Panc1 (cell line): ENCODE data around the gene PLCG1. TPM values are rescaled to one million over a fixed set of nuclear protein-coding genes. Genes with fewer than 3 reads are reported as not detected.

Experiments used
- ATAC-seq: fragments of 200-7000 bp; cut with Tn5 transposase; 2 replicates; pipeline ENCODE4 v1.9.1; 2020; ENCODE audit warnings: mild to moderate bottlenecking, moderate library complexity
- BruUV-seq: library from RNA; stranded (reverse); fragments of 400-500 nt; replicated peaks from 2 replicates; lab custom pipeline; 2021; lab: Mats Ljungman, UMichigan
- CTCF ChIA-PET: fragments of 300-600 bp; sonication (Branson Sonifier 250); formaldehyde crosslinking; loops from one replicate; lab custom pipeline; 2022; ENCODE audit warnings: antibody characterized with exemption; lab: Charles Lee
- POLR2A ChIA-PET: fragments of 300-600 bp; sonication (Branson Sonifier 250); formaldehyde crosslinking; loops from one replicate; lab custom pipeline; 2022; ENCODE audit warnings: antibody characterized with exemption; lab: Charles Lee
- DNase-seq: peaks from one replicate; pipeline ENCODE4 v3.0.0-alpha.2; 2010; ENCODE audit warnings: low read depth, low spot score
- H3K27ac ChIP-seq: 2 replicates; pipeline ENCODE4 v1.5.1; 2011; ENCODE audit warnings: mild to moderate bottlenecking, low read length, inconsistent platforms
- H3K27me3 ChIP-seq: fragments of 200-500 bp; sonication (Bioruptor generic); 2 replicates; pipeline ENCODE4 v1.6.0; 2014; ENCODE audit warnings: low read length, inconsistent platforms; ENCODE audit not compliant: control insufficient read depth, insufficient read depth
- H3K36me3 ChIP-seq: fragments of 200-500 bp; sonication (Bioruptor generic); 2 replicates; pipeline ENCODE4 v1.5.1; 2014; ENCODE audit warnings: inconsistent platforms, mild to moderate bottlenecking, low read length, moderate library complexity; ENCODE audit not compliant: control insufficient read depth, insufficient read depth
- H3K4me1 ChIP-seq: 2 replicates; pipeline ENCODE4 v1.5.1; 2011; ENCODE audit warnings: inconsistent platforms, mild to moderate bottlenecking, low read length, moderate library complexity; ENCODE audit not compliant: control insufficient read depth, insufficient read depth
- H3K4me3 ChIP-seq, 2 experiments: 2 replicates each; pipeline ENCODE4 v1.5.1; 2011 to 2012; ENCODE audit warnings: low read depth in 2 of 2, low read length in 2 of 2, mild to moderate bottlenecking in 2 of 2, inconsistent platforms in 1 of 2, moderate library complexity in 1 of 2
- H3K9me3 ChIP-seq: fragments of 200-500 bp; sonication (Bioruptor generic); 2 replicates; pipeline ENCODE4 v1.5.1; 2014; ENCODE audit warnings: low read depth, mild to moderate bottlenecking, inconsistent platforms, low read length, moderate library complexity; ENCODE audit not compliant: control insufficient read depth, insufficient read depth
- POLR2AphosphoS5 ChIP-seq: IDR thresholded peaks from 2 replicates; pipeline ENCODE4 v1.6.1; 2012; ENCODE audit warnings: mild to moderate bottlenecking, low read depth, low read length, moderate library complexity
- SIN3A ChIP-seq: IDR thresholded peaks from 2 replicates; pipeline ENCODE4 v1.6.1; 2012; ENCODE audit warnings: low read depth, mild to moderate bottlenecking, low read length, moderate library complexity, borderline replicate concordance; ENCODE audit not compliant: insufficient read depth
- TCF7L2 ChIP-seq: IDR thresholded peaks from 2 replicates; pipeline ENCODE4 v1.6.1; 2011; ENCODE audit warnings: mild to moderate bottlenecking, low read depth, low read length, inconsistent platforms
- in situ Hi-C: cut with HindIII; loops from 2 replicates; pipeline ENCODE4 v1.10.0; 2016; ENCODE audit warnings: low sequenced_read_pairs, low pct_unique_long_range_greater_than_20kb
- intact Hi-C: fragments of 100-400 bp; cut with micrococcal nuclease; formaldehyde crosslinking; loops from one replicate; pipeline ENCODE4 v1.10.0; 2022; ENCODE audit not compliant: unreplicated experiment
- total RNA-seq: library from RNA; stranded (reverse); gene quantifications from one replicate; pipeline ENCODE4 v1.2.1, GENCODE V29; 2021; ENCODE audit not compliant: unreplicated experiment
- TF ChIP-seq, protein P1 (sequence below): fragments of 450-650 bp; IDR thresholded peaks from 2 replicates; pipeline ENCODE4 v1.5.1; 2017; ENCODE audit warnings: mild to moderate bottlenecking
- TF ChIP-seq, protein P2 (sequence below), 2 experiments: IDR thresholded peaks; 2 replicates each; pipeline ENCODE4 v1.6.1; 2011 to 2012; ENCODE audit warnings: low read depth in 2 of 2, control low read depth in 1 of 2, low read length in 1 of 2, mild to moderate bottlenecking in 1 of 2, moderate library complexity in 1 of 2; ENCODE audit not compliant: insufficient read depth in 1 of 2

PLCG1 gene
- total RNA-seq, 1 experiment from 2014 or later: 159 TPM

DNA sequence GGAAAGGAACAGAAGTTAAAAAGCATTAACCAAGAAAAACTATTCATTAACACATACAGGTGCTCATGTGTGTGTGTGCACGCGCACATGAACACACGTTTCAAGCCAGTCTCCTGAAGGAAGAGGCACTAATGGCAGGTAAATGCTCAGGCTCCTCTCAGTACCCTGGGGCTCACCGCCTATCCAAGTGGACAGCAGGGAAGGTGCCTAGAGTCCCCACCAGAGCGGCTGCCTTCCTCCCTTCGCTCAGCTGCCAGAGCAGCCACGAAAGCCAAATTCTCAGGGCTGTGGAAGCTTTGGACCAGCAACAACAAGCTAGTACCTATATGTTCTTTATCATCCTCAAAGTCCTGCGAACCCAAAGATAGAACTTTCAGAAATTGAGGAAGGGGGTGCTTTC is 42.6 kb downstream of the PLCG1 start:
- no peak for DNase-seq
- TF ChIP-seq, protein P1, sequence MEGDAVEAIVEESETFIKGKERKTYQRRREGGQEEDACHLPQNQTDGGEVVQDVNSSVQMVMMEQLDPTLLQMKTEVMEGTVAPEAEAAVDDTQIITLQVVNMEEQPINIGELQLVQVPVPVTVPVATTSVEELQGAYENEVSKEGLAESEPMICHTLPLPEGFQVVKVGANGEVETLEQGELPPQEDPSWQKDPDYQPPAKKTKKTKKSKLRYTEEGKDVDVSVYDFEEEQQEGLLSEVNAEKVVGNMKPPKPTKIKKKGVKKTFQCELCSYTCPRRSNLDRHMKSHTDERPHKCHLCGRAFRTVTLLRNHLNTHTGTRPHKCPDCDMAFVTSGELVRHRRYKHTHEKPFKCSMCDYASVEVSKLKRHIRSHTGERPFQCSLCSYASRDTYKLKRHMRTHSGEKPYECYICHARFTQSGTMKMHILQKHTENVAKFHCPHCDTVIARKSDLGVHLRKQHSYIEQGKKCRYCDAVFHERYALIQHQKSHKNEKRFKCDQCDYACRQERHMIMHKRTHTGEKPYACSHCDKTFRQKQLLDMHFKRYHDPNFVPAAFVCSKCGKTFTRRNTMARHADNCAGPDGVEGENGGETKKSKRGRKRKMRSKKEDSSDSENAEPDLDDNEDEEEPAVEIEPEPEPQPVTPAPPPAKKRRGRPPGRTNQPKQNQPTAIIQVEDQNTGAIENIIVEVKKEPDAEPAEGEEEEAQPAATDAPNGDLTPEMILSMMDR: no peak
- no peak for TF ChIP-seq TCF7L2
- TF ChIP-seq, protein P2, sequence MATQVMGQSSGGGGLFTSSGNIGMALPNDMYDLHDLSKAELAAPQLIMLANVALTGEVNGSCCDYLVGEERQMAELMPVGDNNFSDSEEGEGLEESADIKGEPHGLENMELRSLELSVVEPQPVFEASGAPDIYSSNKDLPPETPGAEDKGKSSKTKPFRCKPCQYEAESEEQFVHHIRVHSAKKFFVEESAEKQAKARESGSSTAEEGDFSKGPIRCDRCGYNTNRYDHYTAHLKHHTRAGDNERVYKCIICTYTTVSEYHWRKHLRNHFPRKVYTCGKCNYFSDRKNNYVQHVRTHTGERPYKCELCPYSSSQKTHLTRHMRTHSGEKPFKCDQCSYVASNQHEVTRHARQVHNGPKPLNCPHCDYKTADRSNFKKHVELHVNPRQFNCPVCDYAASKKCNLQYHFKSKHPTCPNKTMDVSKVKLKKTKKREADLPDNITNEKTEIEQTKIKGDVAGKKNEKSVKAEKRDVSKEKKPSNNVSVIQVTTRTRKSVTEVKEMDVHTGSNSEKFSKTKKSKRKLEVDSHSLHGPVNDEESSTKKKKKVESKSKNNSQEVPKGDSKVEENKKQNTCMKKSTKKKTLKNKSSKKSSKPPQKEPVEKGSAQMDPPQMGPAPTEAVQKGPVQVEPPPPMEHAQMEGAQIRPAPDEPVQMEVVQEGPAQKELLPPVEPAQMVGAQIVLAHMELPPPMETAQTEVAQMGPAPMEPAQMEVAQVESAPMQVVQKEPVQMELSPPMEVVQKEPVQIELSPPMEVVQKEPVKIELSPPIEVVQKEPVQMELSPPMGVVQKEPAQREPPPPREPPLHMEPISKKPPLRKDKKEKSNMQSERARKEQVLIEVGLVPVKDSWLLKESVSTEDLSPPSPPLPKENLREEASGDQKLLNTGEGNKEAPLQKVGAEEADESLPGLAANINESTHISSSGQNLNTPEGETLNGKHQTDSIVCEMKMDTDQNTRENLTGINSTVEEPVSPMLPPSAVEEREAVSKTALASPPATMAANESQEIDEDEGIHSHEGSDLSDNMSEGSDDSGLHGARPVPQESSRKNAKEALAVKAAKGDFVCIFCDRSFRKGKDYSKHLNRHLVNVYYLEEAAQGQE (IDR thresholded peaks at IDR 0.05; ENCODE audit: insufficient read depth in 1 of 2, low read depth in 2 of 2, low read length in 1 of 2): no peak
- TF ChIP-seq SIN3A: no peak
- no peak for TF ChIP-seq POLR2AphosphoS5
- Histone ChIP-seq H3K27me3 (no peaks in the 10 kb centered on the region), H3K36me3 (no peaks in the 10 kb centered on the region; the same call in 1 of the 2 replicates), H3K27ac (no peak overlapping the region), H3K4me3 (no peak overlapping the region), H3K4me1 (no peaks in the 10 kb centered on the region), H3K9me3 (no peaks in the 10 kb centered on the region)
- ChIA-PET CTCF (no interaction called here), POLR2A (no interaction called here)
- no peak for ATAC-seq
- in situ Hi-C loops (no loop called here), intact Hi-C loops (no loop called here)
- no TSS peak for BruUV-seq

DNA sequence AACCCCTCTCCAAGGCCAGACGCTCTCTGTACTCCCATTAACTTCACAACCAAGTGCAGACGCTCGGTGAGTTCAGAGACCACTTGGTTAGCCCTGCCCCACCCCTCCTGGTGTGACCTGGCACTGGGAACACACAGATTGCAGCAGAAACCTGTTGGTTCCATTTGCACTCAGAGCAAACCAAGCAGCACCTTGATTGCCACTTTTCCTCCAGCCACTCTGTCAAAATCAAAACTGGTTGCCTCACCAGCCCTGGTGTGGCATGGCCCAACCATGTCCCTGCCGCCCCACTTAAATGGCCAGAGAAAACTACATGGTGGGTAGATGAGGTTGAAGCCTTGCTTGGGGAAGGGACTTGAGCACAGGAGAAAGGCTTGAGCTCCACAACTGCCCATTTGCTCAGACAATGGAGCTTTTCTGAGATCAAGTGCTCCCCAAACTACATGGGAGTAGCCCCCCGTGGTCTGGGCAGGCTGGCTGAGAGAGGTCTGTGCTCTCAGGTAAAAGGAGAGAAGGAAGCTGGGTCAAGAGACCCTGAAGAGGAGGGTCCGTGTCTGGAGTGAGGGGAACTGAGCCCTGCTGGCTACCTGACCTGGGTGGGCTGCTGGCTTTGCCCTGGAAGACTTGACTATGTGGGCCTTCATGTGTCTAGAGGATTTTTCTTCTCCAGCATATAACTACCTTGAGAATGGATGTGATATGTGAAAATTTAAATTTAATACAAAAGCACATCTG is 43.4 kb downstream of the PLCG1 start:
- no peak overlapping the region for H3K27ac ChIP-seq
- no peaks in the 10 kb centered on the region for H3K4me1 ChIP-seq
- in situ Hi-C loops (no loop called here), intact Hi-C loops (no loop called here)
- TF ChIP-seq SIN3A (no peak), TCF7L2 (no peak), POLR2AphosphoS5 (no peak)
- TF ChIP-seq, protein P1: no peak
- TF ChIP-seq, protein P2 (IDR thresholded peaks at IDR 0.05; ENCODE audit: insufficient read depth in 1 of 2, low read depth in 2 of 2, low read length in 1 of 2): no peak
- no TSS peak for BruUV-seq
- no peaks in the 10 kb centered on the region for H3K9me3 ChIP-seq
- DNase-seq (no peak), ATAC-seq (no peak)
- no peaks in the 10 kb centered on the region for H3K27me3 ChIP-seq
- no peak overlapping the region for H3K4me3 ChIP-seq
- ChIA-PET CTCF (no interaction called here), POLR2A (no interaction called here)
- no peaks in the 10 kb centered on the region for H3K36me3 ChIP-seq
